Stimulated activated naive CD4-positive, alpha-beta T cell treated with Interleukin-2 at 50 U/mL for 16 hours (primary cell): ENCODE data around the gene SMIM21.

Experiments
- DNase-seq: peaks from one replicate; lab custom pipeline; 2025; lab: John Stamatoyannopoulos, UW

SMIM21 gene

DNA sequence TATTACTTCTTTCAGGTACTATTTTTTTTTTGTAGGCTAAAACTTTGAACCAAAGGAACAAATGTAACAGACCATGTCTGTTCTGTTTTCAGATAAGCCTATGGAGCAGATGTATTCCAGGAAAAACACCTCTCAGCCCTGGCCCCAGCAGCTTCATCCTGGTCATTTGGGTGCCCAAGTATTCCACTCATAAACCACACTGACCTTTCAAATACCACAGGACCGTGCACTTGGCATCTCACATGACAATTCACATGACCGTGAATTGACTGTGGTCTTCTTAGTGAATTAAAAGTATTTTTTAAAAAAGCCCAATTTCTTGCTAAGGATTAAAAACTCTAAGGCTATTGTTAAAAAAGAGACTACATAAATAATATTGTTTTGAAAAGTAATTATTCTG is 50.2 kb downstream of the SMIM21 start:
- DNase-seq, result no peak

DNA sequence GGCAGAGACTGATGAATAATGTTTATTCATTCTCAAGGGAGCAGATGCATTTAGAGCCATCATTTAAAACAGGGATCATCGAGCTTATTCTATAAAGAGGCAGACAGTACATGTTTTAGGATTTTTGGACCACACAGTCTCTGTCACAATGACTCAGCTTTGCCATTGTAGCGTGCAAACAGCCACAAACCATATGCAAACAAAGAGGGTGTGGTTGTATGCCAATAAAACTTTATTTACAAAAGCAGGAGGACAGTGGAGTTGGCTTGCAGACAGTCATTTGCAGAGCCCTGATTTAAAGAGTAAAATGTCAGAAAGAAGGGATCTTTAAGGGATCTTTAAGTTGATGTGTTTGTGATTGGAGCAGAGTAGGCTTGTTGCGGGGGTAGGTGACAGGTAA is 51.5 kb downstream of the SMIM21 start:
- DNase-seq, result no peak

DNA sequence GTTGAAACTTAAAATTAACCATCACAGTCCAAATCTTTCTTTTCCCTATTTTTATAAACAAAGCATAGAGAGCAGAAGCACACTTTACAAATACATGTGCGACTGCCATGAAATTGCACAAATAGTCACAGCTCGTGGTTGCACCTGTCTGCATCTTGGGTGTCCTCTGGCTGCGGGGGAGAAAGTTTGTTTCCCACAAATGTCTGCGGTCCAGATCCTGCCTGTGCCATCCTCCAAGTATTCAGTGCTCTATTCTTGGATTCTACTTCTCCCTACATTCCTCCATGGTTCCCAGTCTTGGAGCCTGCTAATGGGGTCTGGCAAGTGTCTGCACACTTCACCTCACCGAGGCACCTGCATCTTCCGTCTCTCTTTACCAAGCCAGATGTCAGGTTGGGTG is 52.2 kb downstream of the SMIM21 start:
- DNase-seq, result no peak

DNA sequence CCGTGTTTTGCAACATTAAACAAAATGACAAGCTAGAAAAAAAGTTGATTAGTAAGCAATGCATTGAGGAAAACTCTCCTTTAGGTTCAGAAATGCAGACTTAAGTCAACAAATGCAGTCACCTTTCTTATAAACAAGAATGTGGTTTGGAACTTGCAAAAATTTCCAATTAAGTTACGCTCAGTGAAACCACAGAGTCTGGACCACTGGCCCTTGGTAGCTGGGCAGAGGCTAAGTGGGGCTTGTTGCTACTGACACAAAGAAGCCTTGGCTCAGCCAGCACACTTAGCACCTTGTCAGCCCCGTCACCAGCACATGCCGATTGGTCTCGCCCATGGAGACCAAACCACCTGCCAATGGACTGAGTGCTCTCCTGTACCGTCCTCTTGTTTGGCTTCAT is 53.0 kb downstream of the SMIM21 start:
- DNase-seq, result no peak

DNA sequence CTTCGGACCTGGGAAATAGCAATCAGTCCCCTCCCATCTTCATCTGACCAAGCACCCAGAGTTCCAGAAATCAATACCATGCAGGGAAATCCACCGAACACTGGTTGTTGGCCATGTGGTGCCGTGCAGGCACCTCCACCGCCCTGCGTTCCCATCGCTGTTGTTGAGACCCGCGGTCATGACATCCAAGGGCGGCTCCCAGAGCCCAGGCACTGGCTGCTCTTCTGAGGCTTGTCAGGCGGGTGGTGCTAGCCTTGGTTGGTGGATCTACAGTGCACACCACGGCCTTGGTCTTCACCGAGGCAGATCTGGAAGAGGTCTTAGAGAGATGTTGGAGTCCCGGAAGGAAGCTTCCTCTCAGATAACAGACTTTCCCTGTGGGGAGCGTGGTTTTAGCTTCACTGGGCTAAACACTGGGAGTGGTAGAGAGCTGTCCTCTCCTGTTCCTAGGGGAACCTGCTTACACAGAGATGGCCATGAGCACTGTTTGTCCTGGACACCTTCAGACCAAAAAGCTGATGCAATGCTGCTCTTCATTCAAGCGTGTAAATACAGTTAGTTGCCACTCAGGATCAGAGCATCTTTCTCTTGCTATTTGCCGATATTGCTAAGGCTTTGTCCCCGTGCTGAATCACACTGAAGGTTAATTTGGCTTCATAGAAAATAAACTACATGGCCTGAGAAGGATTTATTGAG is 58.3 kb downstream of the SMIM21 start:
- no peak for DNase-seq

DNA sequence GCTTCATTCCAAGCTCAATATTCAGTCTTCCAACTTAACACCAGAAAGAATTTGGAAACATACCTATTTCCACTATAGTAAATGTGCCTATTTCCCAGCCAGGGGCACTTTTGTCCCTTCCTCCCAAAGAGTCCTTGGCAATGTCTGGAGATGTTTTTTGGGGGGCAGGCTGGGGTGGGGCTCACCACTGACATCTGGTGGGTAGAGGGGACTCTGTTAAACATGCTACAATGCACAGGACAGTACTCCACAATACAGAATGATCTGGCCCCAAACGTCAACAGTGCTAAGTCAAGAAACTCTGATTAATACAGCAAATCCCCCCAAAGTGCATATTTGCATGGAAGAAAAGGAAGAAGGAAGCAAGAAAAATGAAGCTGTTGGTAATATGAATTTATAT is 61.7 kb downstream of the SMIM21 start:
- no peak for DNase-seq

DNA sequence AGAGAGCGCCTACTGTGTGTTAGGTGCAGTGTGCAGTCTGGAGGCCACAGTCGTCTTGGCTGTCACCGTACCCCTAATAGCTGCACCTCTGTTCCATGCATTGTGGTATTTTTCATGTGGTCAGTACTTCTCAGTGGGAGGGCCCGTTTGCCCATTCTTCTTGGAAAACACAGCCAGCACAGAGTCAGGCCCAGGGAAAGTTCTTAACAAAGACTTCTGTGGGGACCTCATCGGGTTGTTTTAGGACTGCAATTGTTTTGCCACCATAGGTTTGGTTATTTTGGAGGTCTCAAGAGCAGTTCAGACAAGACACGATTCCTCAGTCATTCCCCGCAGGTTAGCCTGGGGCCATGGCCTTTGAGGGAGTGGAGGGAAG is 62.3 kb downstream of the SMIM21 start:
- DNase-seq, result no peak

DNA sequence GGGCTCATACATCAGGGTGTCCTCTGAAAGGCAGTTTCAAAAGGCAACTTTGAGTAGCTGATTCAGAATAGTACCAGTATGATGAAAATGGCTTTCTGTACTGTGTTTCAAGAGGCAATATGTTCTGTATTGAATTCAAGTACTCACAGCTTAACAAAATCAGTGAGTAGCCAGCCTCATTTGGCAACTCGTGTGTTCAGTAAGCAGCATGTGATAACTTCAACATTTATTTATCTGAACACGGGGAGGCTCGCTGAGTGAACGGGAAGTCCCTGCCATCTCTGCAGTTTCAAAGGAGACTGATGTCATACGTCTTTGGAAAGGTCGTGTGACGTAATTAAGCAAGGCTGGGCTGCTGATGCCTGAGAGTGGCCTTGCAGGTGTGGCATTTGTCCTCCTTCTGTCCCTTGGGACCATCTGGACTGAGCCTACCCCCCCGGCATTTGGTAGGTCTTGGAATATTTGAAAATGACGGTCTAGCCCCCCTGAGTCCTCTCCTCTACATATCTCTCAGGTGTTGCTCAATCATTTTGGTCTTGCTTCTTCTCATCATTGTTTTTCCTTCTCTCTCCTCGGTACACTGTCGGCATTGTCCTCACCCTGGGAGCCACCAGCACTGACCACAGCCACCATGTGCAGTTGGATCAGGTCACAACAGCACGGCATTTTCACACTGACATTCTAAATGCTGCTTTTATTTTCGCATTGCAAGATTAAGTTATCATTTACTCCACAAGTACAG is 62.8 kb downstream of the SMIM21 start:
- DNase-seq, result no peak

DNA sequence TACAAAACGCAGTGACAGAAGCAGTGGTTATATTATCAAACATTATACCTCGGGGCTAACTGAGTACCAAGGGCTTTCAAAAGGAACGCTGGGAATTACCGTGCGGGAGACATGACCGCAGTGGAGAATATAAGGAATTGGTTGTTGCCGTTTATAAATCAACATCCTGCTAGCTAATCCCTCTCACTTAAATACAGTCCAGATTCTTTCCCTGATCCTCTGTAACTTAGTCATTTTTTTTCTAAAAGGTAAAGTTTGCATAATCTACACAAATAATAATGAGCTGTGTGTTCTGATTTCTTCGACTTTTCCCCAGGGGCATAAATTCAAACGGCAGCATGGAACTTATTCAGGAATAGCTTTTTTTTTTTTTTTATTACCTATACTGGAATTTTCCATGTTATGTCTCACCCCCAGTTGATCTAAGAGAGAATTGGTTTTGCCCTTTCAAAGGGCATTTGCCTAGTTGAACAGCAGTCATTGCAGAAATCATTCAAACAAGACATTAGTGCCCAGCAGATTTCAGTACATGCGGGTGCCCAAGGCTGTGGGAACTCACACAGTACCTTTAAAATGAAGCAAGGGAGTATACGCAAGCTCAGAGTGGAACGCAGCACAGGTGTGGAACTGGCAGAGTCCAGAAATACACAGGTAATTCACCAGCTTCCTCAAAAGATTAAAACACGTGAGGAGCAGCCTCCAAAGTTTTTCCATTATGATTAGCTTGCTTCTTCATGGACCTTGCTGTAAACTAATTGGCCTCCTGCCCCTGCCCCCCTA is 63.9 kb downstream of the SMIM21 start:
- no peak for DNase-seq

DNA sequence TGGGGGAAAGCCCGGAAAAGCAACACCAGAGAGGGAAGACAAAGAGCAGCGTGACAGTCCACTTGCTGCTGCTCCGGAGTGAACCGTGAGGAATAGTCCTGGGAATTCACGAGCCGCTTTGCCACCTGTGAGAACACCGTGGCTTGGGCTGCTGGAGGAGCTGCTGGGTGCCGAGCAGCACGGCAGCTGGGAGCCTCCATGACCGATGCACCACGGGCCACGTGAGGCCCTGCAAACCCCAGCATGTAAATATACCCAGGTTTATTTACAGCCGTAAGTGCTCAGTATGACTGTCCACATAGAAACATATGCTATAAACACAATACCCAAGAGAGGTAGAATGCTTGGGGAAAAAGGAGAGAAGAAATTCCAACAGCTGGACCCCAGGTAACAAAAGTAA is 65.1 kb downstream of the SMIM21 start:
- no peak for DNase-seq

DNA sequence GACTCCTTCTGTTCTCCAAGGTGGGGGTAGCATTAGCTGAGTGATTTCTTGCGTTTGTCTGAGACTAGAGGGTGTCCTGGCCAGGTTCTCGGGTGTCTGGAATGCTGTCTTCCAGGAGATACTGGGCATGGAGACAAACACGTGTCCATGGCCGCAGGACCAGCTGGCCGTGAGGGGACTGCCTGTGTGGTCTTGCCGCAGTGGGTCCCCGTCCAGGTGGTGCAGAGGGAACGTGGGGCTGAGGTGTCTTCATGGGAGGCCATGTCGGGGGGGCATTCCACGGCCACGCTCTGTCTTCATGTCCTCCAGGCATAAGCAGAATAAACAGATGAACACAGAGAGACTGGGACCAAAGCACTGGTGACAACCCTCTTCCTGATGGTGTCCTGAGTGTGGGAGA is 66.6 kb downstream of the SMIM21 start:
- no peak for DNase-seq

DNA sequence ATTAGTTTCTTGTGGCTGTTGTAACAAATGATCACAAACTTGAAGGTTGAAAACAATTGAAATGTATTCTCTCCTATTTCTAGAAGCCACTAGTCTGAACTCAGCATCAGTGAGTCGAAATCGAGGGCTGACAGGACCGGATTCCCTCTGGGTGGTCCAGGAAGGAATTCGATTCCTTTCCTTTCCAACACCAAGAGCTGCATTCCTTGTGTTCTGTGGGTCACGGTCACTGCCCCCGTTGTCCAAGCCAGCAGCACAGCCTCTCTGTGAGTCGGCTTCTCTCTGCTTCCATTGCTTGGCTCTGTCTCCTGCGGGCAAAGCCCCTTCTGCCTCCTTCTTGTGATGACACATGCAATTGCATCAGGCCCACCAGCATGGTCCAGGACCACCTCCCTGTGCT is 67.3 kb downstream of the SMIM21 start:
- DNase-seq, result no peak
